Choroid plexus epithelial cell (primary cell): ENCODE results near the gene ALG1.
"Not testable (repeated sequence)": the region's sequence is repeated elsewhere in the genome, so short reads cannot be mapped to it uniquely, and the experiment has no call there.

Source experiments
- DNase-seq: peaks from one replicate; pipeline ENCODE4 v3.0.0-alpha.2; 2010; ENCODE audit warnings: low read depth
- H3K4me3 ChIP-seq: 2 replicates; pipeline ENCODE4 v1.5.1; 2011; ENCODE audit warnings: low read depth, mild to moderate bottlenecking, control low read depth, low read length, moderate library complexity

ALG1 gene

DNA sequence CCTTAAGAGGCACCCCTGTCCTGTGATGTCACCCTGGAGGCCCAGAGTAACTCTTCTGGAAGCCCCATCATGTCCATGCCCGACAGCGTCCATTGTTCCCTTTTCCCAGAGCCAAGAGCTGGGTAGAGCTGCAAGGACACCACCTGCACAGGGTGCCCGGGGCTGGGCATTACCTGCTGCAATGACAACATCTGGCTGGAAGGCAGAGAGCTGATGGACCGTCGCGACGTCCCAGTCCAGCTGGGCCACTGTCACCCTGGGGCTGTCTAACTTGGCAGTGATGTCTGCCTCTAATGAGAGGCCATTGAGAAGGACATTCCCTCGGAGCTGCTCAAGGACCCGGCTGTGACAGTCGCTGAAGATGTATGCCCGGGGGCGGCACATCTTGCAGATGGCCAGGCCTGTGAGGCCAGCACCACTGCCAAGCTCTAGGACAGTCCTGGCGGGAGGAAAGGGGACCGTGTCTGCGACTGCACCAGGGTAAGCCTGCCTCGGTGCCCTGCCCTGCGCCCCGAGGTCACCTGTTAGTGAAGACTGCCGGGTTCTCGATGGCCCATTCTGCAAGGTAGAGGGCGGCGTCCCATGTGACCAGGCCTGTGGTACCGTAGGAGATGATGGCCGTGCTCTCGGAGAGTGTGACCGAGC lies 18.4 kb downstream of the ALG1 start:
- DNase-seq, H3K4me3 ChIP-seq: not testable (repeated sequence)

DNA sequence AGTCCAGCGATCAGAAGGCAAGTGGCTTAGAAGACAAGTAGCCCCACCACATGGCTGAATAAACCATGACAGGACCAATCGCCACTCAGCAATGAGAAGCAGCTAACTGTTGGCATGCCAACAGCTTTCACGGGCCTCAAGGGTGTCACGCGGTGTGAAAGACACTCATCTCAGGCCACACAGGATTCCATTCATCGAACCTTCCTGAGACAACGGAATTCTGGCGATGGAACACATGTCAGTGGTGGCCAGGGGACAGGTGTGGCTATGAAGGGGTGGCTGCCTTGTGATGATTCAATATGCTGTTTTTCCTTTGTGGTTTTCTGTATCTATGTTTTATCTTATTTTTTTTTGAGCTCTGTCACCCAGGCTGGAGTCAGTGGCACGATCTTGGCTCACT lies 18.9 kb downstream of the ALG1 start:
- H3K4me3 ChIP-seq = not testable (repeated sequence)

DNA sequence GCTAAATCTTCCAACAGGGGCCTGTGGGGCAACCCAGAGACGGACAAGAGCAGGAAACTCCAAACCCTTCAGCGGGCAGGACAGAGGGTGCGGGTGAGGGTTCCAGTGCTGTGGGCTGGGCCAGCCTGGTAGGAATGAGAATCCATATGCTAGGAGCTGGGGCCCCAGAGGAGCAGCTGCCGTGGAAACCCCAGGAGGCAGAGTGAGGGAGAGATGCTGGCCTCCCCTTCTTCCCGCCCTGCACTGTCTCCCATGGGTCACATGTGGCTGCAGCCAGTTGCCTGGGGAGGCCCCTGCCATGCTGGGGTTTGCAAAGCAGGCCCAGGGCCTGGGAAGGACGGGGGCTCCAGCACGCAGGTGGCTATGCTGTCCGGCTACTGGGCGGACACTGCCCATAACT lies 21.4 kb downstream of the ALG1 start:
- H3K4me3 ChIP-seq, DNase-seq: not testable (repeated sequence)

More for the DNA sequence above, 18.9 kb downstream of the ALG1 start:
- not testable (repeated sequence) for DNase-seq

DNA sequence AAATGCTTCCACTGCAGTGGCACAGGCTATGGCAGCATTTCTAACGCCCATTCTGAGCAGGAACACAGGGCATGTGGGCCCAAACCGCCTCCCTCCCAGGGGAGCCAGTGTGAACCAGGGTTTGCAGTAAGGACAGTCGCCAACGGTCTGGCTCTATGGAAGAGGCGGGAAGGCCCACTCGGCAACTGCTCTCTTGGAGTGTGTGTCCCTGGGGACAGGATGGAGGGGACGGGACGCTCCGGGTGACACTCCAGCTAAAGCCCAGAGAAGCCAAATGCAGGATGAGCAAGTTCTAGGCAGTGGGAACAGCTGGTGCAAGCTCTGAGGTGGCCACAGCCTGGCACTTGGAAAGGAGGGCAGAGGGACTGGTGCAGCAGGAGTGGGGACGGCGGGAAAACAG lies 22.1 kb downstream of the ALG1 start:
- H3K4me3 ChIP-seq, DNase-seq: not testable (repeated sequence)

DNA sequence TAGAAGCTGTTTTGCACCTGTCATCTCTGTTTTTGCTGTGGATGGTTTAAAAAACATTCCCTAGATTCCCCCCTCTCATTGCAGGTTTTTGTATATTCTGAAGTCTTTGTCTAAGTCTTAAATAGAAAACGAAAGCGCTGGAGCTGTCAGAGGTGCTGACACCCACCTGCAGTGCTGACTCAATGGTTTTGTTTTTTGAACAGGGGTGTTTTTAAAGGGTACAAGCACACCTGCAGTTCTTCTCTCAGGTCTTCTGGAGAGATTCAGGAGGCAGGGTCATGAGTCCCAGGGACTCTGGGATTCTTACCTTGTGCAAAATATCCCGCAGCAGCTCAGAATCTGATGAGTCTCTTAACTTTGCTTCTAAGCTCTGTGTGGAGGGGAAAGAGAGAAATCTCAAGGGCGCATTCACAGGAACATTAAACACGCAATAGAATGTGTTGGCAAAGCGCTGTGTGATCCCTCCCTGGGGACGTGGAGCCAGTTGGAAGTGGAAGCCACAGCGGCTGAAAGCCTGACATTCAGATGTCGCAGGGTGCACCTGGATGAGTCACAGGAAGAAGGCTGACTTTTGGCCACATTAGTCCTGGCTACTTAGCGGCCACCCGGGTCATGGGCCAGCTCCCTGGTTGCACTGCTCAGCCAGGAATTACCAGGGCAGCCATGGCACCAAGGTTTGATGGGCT lies 23.6 kb downstream of the ALG1 start:
- not testable (repeated sequence) for DNase-seq

DNA sequence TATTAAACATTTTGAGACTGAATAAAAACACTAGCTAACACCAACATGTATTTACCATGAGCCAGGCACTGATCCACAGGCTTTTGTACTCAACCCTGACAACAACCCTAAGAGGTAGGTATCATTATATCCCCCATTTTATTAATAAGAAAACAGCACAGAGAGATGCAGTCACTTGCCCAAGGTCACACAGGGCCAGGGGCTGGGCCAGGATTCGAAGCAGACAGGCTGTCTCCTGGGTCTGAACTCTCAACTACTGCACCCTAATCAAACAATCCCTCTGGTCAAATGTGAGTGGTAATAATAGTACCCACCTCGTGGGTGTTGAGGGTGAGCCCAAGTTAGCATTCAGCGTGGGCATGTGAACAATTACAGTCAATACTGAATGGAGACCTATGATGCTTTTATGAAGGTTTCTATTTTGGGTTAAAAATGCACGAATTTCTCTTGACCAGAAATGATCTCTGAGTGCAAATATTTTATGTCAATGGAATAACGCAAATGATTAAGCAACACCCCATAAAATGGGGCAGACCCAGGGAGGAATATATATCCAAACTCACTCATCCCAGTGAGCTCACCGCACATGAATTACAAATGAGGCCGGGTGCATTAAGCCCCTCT lies 24.9 kb downstream of the ALG1 start:
- not testable (repeated sequence) for DNase-seq
- H3K4me3 ChIP-seq = peak overlapping the region; percentile 69

More for the DNA sequence above, 23.6 kb downstream of the ALG1 start:
- not testable (repeated sequence) for H3K4me3 ChIP-seq

DNA sequence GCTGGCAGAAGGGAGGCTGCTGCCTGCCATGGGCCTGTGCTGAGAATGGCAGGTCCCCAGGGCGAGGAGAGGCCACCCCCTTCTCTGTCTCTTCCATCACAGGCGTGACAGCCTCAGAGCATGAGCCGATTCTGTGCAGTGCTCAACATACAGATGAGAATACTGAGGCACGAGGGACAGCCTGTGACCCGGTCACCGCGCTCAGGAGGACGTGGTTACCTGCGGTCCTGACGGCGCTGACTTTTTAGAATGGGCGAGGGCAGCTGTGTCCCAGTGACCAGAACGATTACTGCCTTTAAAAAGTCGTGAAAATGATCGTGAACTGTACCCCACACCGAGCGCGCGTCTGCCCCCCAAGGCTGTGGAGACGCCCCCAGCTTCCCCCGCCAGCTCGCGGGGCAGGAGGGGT lies 25.4 kb downstream of the ALG1 start:
- not testable (repeated sequence) for DNase-seq
- H3K4me3 ChIP-seq = peak overlapping the region; percentile 69

DNA sequence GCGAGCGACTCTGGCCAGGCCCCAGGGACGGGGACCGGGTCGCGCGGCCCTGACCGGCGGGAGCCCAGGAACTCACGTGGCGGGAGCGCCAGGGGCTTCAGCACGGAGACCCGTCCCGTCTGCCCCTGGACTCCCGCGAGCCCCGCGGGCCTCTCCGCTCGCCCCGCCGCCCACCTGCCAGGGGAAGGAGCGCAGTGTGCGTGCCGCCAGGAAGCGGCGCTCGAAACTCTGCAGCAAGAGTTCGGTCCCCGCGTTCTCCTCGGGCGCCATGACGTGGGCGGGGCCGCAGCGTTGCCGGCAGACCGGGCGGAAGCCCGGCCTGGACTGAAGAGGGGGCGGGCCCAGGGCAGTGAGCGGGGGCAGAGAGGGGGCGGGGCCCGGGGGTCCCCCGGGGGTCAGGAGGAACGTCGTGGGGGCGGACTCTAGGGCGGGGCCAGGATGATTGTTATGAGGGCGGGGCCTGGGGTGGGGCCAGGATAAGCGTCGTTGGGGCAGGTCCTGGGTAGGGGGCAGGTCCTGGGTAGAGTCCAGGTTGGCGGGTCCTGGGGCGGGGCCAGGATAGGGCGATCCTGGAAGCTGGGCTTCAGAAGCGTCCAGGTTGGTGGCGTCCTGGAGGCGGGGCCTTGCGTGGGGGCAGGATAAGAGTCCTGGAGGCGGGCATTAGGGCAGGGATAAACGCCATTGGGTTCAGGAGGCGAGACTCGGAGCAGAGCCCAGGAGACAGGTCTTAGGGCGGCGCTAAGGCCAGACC lies 26.0 kb downstream of the ALG1 start, which contains the start of gene EEF2KMT:
EEF2KMT (minus strand) TSS at position 326 of the 751 bp plus-strand sequence; CDS start at position 270, 56 bp downstream.
- peak; percentile 100 for DNase-seq
- H3K4me3 ChIP-seq = peak within 1 kb of the TSS; percentile 69

DNA sequence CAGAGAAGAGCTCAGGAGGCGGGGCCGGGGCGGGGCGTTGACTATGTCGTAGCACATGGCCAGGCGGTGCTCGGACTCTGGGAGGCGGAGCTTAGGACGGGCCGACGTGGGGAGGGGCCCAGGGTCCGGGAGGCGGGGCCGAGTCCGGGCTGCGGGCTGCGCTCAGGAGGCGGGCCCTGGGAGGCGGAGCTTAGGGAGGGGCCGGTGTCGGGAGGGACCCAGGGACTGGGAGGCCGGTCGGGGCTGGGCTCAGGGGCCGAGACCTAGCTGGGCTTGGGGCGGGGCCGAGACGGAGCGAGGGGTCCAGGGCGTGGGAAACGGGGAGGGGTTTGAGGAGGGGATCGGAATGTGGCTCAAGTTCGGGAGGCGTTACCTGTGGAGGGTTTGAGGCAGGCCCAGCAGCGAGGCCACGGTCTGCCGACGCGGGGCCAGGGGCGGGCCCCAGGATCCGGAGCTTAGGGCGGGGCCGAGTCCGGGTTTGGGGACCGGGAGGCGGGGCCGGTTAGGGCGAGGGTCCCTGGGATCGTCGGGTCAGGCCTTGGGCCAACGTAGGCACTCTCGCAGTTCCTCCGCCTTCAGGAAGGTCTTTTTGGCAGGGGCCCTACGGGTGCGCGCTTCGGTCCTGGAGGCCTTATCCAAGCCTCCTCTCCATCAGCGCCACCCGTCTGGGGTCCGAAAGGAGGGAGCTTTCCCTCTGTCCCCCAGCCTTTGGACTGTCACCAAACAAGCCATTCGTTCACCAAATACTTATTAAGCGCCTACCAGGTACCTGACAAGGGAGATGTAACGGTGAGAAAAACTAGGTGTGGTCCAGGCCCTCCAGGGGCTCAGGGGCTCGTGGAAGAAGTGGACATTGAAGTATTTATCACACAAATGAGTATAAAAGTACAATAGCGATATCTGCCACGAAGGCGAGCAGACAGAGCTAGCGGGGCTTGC lies 26.8 kb downstream of the ALG1 start:
- DNase-seq = peak; percentile 72
- peak overlapping the region; percentile 62 for H3K4me3 ChIP-seq

DNA sequence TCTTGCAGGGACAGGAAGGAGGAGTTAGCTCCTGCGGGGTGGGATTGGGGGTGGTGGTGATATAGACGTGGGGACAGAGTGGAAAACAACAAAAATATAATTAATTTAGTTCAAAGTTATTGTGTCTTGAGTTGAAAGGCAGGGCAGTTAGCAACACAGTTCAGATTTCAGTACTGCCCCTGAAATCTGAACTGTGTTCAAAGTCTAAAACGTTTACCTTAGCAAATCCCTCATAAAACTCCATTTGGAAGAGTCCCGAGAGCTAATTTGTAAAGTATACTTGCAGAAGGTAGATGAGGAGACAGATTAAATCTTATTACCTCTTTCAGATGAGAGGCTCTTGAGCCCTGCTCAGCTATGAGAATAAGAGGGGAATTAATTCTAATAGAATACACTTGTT lies 27.5 kb downstream of the ALG1 start:
- H3K4me3 ChIP-seq = not testable (repeated sequence)

DNA sequence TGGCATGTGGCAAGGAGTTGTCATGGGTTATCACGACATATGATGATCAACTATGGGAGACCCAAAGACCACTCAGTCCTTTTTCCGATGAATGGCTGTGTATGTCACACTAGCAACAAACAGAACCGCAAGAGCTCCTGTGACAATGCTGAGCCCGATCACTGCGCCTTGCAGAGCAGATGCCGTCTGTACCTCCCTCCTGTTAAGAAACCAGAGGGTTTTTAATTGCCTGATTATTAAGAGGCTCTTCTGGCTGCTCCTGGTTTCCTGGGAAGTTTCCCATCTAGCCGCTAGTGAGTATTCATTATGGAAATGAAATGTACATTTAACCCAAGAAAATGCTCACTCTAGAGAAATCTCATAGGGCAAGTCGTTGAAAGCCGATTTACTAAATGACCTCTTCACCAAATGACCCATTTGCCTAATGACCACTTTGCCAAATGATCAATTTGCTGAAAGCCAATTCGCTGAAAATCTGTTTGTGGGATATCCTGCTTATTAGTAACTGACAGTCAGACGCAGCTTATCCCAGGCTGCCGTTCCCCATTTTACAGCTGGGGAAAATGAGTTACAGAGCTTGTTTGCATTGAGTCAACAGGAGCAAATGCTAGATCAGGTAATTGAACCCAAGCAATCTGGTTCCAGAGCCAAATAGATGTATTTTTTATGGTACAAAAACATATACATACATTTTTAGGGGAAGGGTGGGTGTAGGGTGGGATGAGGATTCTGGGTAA lies 31.8 kb downstream of the ALG1 start:
- not testable (repeated sequence) for H3K4me3 ChIP-seq, DNase-seq

More for the DNA sequence above, 27.5 kb downstream of the ALG1 start:
- DNase-seq = not testable (repeated sequence)

DNA sequence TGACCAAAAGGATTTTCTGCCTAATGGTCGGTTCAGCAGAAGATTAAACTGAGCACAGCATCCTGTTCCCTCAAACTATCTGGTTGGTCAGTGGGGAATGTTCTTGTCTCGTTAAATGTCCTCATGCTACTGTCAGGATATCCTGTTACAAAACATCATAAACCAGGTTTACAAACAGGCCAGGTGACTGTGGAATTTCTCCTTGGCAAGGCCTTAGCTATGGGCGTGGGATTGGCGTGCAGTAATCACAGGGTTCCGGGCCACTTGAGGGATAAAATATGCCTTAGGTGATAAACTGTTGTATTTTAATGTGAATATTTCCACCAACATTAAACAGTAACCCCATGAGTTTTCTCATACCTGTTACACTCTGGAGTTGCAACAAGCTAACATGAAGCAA lies 33.4 kb downstream of the ALG1 start:
- H3K4me3 ChIP-seq, DNase-seq: not testable (repeated sequence)
